ENCODE data around the gene GBP3. TPM values are rescaled to one million over a fixed set of nuclear protein-coding genes. Genes with fewer than 3 reads are reported as not detected.

Gene GBP3
- total and polyA plus RNA-seq, 9 of the 15 experiments (the other 6 are each of a cell fraction or from before 2014, with no cell fraction given): 0.07 to 0.14 (median 0.11) TPM; not detected in 4

DNA sequence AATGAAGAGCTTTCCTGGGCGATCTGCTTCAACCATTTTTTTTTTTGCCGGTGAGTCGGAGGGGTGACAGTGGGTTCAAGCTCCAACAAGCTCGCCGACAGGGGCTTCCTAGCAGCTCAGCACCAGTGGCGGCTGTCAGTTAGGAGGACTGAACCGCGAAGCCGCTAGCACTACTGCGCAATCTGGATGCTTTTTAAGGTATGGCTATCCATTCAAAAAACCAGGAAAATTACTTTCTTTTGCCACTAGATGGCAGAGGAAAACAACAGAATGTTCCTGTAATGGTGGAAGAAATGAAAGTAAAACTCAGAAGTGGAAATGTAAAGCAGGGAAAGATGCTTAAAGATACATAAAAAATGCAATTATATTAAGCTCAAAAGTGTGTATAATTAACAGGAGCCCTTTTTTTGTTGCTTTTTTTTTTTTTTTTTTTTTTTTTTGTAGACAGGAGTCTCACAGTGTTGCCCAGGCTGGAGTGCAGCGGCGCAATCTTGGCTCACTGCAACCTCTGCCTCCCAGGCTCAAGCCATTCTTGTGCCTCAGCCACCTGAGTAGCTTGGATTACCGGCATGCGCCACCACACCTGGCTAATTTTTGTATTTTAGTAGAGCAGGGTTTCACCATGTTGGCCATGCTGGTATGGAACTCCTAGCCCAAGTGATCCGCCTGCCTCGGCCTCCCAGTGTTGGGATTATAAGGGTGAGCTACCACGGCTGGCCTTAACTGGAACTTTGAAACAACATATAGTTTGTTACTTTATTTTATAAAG lies 38.7 kb downstream of the GBP3 start (continued):
- TF ChIP-seq ZBTB8A (IDR thresholded peaks at IDR 0.05; ENCODE audit: partially characterized antibody) (no peak), RBM15 (IDR thresholded peaks at IDR 0.05; ENCODE audit: insufficient read depth, low read length) (no peak), NFE2L1 (tag; IDR thresholded peaks at IDR 0.05; ENCODE audit: borderline replicate concordance, low read depth) (no peak), SREBF2 (CRISPR knock-in tag; IDR thresholded peaks at IDR 0.05) (no peak), CC2D1A (IDR thresholded peaks at IDR 0.05) (no peak), PML (IDR thresholded peaks at IDR 0.05; ENCODE audit: low read length) (0 out of 2 replicates have a peak, but pooled peaks have one; percentile 24), PCBP2 (IDR thresholded peaks at IDR 0.05; ENCODE audit: low read depth, low read length, poor library complexity, severe bottlenecking) (no peak), TCF3 (CRISPR knock-in tag; IDR thresholded peaks at IDR 0.05) (no peak), MYBL2 (IDR thresholded peaks at IDR 0.05; ENCODE audit: low read depth) (peak; percentile 68), MYBL2 (CRISPR knock-in tag; IDR thresholded peaks at IDR 0.05; ENCODE audit: borderline replicate concordance) (no peak), POLR2B (IDR thresholded peaks at IDR 0.05; ENCODE audit: low read depth, partially characterized antibody) (no peak), ZNF696 (CRISPR knock-in tag; conservative IDR thresholded peaks at IDR 0.05) (no peak)
- TF ChIP-seq, protein P1, sequence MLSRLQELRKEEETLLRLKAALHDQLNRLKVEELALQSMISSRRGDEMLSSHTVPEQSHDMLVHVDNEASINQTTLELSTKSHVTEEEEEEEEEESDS (CRISPR knock-in tag; IDR thresholded peaks at IDR 0.05): no peak
- TF ChIP-seq, protein P2, sequence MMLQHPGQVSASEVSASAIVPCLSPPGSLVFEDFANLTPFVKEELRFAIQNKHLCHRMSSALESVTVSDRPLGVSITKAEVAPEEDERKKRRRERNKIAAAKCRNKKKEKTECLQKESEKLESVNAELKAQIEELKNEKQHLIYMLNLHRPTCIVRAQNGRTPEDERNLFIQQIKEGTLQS (IDR thresholded peaks at IDR 0.05): peak; percentile 54; the same call in 1 of the 2 replicates
- TF ChIP-seq, protein P2 (CRISPR knock-in tag; conservative IDR thresholded peaks at IDR 0.05): no peak
- TF ChIP-seq, protein P3, sequence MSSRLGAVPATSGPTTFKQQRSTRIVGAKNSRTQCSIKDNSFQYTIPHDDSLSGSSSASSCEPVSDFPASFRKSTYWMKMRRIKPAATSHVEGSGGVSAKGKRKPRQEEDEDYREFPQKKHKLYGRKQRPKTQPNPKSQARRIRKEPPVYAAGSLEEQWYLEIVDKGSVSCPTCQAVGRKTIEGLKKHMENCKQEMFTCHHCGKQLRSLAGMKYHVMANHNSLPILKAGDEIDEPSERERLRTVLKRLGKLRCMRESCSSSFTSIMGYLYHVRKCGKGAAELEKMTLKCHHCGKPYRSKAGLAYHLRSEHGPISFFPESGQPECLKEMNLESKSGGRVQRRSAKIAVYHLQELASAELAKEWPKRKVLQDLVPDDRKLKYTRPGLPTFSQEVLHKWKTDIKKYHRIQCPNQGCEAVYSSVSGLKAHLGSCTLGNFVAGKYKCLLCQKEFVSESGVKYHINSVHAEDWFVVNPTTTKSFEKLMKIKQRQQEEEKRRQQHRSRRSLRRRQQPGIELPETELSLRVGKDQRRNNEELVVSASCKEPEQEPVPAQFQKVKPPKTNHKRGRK (tag; IDR thresholded peaks at IDR 0.05): no peak
